ENCODE data around the gene GSG1L. TPM values are rescaled to one million over a fixed set of nuclear protein-coding genes. Genes with fewer than 3 reads are reported as not detected.

The GSG1L gene
- total and polyA plus RNA-seq, 9 of the 15 experiments (the other 6 are each of a cell fraction or from before 2014, with no cell fraction given) = not detected

- no peak for TF ChIP-seq ARID3A (IDR thresholded peaks at IDR 0.05; ENCODE audit: borderline replicate concordance, low read depth, low read length)
- TF ChIP-seq, protein P1, sequence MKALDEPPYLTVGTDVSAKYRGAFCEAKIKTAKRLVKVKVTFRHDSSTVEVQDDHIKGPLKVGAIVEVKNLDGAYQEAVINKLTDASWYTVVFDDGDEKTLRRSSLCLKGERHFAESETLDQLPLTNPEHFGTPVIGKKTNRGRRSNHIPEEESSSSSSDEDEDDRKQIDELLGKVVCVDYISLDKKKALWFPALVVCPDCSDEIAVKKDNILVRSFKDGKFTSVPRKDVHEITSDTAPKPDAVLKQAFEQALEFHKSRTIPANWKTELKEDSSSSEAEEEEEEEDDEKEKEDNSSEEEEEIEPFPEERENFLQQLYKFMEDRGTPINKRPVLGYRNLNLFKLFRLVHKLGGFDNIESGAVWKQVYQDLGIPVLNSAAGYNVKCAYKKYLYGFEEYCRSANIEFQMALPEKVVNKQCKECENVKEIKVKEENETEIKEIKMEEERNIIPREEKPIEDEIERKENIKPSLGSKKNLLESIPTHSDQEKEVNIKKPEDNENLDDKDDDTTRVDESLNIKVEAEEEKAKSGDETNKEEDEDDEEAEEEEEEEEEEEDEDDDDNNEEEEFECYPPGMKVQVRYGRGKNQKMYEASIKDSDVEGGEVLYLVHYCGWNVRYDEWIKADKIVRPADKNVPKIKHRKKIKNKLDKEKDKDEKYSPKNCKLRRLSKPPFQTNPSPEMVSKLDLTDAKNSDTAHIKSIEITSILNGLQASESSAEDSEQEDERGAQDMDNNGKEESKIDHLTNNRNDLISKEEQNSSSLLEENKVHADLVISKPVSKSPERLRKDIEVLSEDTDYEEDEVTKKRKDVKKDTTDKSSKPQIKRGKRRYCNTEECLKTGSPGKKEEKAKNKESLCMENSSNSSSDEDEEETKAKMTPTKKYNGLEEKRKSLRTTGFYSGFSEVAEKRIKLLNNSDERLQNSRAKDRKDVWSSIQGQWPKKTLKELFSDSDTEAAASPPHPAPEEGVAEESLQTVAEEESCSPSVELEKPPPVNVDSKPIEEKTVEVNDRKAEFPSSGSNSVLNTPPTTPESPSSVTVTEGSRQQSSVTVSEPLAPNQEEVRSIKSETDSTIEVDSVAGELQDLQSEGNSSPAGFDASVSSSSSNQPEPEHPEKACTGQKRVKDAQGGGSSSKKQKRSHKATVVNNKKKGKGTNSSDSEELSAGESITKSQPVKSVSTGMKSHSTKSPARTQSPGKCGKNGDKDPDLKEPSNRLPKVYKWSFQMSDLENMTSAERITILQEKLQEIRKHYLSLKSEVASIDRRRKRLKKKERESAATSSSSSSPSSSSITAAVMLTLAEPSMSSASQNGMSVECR (CRISPR knock-in tag; IDR thresholded peaks at IDR 0.05) = no peak
- no peak for TF ChIP-seq POLR2H (tag; IDR thresholded peaks at IDR 0.05; ENCODE audit: low read depth)
- TF ChIP-seq CREBBP (IDR thresholded peaks at IDR 0.05; ENCODE audit: low read depth, low read length) = no peak
- TF ChIP-seq FOXJ2 (tag; IDR thresholded peaks at IDR 0.05) = no peak
- no peak for TF ChIP-seq RB1 (IDR thresholded peaks at IDR 0.05; ENCODE audit: low read depth)
- 0 out of 2 replicates have a peak, but pooled peaks have one; percentile 29 for TF ChIP-seq ADNP (tag; IDR thresholded peaks at IDR 0.05)
Observed at GRCh38 chr16:28073836-28074235, 10.3 kb upstream of the GSG1L start (continued).

Measured in K562 (cell line).